Raji (cell line): ENCODE results near the gene ARHGEF1.

Experiments used
- POLR2A ChIP-seq: IDR thresholded peaks from 2 replicates; pipeline ENCODE4 v1.6.1; 2011; ENCODE audit warnings: low read depth, low read length, control low read depth; ENCODE audit not compliant: insufficient read depth

ARHGEF1 gene

DNA sequence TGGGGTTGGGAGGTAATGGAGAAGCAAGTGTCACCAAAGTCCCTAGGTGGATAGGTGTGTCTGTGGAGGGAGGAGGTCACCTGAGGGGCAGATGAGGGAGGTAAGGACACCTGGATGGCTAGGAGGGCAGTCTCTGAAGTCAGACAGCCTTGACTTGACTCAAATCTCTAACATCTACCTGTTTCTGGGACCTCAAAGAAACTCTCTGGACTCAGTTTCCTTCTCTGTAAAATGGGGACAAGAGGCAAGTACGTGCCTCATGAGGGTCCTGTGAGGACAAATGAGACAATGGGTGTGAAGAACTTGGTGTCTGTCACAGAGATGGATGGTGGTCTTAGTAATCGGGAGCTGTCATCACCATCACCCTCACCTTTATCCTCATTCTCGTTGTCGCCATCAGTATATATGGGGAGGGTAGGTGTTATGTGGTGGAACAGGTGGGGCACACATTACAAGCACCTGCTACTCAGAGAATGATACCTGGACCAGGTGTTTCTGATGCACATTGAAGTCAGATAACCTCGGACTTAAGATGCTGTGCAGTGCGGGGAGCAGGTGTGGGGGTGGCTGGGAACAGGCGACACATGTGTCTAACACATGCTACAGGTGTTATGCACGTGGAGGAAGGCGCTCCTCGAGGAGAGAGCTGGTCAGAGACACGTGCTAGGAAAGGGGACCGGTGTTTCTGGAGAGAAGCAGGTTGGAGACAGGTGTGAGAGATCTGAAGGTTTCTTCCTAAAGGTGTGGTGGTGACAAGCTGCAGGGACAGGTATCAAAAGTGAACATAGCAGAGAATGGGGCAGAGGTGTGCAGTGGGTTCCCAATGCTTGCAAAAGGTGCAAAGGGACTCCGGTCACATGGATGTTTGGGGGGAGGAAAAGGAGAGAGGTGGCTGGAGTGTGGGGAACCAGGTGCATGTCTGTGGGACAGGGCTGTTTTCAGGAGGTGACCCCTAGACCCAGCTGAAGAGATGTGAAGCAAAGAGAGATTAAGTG, 41.5 kb downstream of the ARHGEF1 start:
- TF ChIP-seq POLR2A, result no peak

DNA sequence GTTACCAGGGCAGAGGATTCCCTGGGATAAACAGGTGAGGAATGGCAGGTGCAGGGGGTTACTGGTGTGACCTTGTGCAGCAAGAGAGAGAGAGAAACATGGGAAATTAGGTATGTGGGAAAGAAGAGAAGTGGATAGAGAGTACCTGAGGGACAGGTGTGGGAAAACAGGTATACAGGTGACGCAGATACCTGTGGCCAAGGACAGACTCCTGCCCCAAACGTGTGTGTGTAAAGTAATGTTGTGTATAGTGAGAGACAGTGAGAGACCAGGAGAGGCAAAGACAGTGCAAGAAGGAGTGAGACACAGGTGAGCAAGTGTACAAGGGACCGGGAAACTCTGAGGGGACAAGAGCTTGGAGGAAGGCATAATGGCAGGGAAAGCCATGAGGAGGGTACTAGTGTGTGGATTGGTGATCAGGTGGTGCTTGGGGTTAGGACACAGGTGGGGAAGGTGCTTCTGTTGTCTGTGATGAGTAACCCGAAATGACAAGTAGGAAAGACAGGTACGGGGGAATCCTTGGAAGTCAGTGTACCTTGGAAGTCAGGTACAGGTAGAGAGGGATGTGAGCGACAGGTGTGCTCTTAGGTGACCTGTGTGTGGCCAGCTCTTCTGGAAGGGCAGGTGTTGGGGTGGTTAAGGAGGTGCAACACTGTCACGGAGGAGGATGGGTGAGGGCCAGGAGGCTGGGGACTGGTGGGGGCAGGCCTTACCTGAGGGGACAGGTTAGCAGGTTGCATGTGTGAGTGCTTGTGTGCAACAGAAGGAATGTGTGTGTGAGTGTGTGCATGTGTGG, 42.4 kb downstream of the ARHGEF1 start:
- TF ChIP-seq POLR2A, result no peak

DNA sequence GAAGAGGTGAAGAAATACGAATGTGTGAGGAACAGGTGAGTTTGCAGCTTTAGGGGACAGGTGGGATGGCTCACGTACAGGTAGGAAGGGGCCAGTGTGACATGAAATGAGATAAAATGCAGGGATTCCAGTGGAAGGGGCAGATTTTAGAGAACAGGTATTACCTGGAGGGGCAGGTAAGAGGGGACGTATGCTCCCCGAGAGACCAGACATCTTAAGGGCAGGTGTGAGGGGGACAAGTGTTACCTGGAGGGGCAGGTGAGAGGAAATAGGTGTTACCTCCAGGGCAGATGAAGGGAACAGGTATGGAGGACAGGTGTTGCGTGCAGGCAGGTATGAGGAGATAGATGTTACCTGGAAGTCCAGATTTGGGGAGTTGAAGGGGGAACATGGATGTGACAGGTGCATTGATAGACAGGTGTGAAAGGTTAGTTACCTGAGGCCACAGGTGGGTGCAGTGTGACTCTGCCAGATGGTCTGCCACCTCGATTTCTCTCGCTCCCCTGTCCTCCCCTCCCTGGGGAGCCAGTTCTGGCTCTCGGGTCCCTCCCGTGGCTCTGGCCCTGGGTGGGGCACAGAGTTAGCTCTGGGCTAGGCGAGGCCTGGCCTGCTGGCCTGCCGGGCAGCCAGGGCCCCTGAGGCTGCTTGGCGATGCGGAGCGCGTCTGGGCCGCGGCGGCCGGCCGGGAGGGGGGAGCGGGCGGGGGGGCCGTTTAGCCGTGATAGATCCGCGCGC, 43.2 kb downstream of the ARHGEF1 start:
- TF ChIP-seq POLR2A, result no peak

DNA sequence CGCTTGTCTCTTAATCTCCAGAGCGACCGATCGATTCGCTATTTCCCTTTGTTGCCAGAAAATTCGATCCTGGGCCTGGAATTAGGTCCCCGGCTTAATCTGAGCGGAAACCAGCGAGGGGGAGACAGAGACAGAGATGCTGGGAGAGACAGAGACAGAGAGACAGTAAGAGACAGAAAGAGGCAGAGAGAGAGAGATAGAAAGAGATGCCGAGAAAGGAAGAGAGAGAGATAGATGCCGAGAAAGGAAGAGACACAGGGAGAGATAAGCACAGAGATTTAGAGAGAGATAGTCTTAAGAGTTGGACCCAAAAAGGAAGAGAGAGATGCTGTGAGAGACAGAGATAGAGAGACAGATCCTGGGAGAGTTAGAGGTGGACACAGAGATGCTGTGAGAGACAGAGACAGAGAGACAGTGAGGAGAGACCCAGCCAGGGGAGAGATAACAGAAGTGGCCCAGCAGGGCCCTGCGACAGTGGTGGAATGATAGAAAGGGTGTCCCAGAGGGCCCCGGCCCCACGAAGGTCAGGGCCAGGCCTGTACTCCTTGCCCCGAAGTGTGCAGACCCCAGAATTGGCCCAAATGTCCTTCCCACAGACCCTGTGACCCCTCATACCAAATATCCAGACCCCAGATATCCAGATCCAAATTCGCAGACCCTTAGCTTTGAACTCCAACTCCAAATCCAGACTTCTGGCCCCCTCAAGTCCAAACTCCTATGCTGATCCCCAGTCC, 43.9 kb downstream of the ARHGEF1 start:
- no peak for TF ChIP-seq POLR2A

DNA sequence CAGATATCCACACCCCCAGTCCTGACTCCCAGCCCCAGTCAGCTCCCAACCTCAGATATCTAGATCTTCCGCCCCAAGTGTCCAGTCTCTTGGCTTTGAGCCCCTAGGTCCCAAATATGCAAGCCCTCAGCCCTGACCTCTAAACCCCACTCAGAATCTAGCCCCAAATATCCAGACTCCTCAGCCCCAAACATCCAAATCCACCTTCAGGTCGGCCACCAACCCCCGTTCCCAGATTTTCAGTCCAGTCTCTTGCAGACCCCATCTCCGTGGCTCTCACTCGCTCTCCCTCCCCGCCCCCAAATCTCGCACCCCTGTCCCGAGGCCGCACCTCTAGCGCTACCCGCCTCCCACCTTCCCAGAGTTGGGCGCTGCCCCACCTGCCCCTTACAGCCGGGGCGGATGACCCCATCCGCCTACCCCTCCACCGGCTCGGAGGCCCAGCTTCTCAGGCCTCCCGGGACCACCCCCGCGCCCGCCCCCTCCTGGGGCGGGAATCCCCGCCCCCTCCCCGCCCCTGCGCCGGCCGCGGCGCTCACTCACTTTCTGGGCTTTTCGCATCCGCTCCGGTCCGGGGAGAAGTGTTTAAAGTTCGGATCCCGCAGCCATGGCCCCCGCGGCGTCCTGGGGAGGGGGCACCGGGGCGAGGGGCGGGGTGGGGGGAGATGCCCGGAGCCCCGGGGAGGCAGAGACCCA, 44.7 kb downstream of the ARHGEF1 start:
- no peak for TF ChIP-seq POLR2A

DNA sequence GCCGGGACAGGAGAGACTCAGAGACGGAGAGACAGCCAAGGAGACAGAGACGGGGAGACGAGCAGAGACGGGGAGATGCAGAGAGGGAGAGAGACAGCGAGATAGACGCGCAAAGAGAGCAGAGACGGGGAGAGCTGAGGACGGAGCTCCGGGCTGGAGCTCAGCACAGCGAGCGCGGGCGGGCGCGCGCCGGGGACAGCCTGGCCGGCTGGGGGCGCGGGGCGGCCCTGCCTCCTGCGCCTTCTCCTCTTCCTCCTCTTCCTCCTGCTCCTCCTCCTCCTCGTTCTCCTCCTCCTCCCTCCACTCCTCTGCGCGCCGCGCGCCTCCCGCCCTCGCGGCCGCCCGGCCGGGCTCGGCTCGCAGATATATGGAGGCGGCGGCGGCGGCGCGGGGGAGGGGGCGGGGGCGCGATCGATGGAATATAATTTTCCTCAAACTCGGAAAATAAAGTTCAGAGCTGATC, 45.3 kb downstream of the ARHGEF1 start, which contains the start of gene ERFL:
Gene ERFL (minus strand): TSS at position 229 of the 463 bp plus-strand sequence. CDS start 15,530 bp downstream, outside the sequence.
- TF ChIP-seq POLR2A, result peak; percentile 55

DNA sequence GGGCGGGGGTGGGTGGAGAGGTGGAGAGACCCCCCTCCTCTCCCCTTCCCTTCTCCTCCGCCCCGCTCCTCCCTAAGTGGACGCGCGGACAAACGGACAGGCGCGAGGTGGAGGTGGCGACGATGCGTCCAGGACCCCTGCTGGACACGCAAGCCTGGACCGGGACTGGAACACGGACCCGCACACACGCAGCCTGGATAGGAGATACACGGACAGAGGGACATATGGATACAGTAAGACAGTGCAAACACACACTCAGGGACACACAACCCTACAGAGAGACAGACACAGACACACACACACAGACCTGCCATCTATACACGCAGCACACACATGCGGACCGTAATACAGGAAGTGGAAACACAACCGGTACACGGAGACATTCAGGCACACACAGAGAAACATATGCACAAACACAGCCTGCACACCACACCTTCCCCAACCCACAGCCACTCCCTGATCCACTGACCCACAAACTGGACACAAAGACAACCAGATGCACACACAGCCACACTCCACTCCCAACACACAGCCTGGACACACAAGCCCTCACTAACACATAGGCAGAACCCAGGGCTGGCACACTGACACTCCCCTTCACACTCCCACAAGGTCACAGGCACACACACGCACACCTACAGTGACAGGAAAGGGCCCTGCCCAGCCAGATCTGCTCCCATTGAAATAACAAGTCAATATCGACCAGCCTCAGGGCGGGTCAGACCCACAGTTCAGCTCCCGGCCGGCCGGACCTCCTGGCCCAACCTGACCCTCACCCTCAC, 46.0 kb downstream of the ARHGEF1 start:
- TF ChIP-seq POLR2A, result peak; percentile 90

DNA sequence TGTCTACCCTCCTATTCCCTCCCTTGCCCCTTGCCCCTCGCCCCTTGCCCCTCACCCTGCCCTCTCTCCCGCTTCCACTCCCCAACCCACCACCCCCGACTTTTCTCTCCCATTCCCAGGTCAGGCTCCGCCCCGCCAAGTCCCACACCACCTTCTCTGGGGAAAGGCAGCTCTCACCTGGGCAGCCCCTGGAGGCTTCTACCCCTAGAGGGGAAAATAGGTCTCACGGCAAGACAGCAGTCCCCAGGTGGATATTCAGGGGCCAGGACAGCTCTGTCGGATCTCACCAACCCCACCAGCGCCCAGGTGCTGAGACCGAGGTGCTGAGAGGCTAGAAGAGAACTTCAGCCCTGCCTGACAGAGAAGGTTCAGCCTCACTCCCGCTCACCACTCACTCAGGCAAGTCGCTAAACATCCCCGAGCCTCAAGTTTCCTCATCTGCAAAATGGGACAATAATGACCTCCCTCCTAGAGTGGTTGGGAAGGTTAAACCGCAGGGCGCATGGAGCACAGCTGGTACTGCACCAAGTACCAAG, 46.6 kb downstream of the ARHGEF1 start:
- no peak for TF ChIP-seq POLR2A

DNA sequence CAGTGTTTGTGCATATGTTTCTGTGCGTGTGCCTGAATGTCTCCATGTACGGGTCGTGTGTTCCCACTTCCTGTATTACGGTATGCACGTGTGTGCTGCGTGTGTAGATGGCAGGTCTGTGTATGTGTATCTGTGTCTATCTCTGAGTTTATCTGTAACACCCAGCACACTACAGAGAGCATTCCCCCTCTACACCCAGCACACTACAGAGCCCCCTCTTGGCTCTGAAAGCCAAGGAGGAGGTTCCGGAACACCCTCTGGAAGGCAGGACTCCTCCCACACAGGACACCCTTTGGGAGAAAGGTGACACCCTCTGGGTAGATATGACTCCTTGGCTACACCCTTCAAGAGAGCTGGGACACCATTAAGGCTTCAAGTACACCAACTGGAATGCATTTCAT, 47.3 kb downstream of the ARHGEF1 start:
- no peak for TF ChIP-seq POLR2A

DNA sequence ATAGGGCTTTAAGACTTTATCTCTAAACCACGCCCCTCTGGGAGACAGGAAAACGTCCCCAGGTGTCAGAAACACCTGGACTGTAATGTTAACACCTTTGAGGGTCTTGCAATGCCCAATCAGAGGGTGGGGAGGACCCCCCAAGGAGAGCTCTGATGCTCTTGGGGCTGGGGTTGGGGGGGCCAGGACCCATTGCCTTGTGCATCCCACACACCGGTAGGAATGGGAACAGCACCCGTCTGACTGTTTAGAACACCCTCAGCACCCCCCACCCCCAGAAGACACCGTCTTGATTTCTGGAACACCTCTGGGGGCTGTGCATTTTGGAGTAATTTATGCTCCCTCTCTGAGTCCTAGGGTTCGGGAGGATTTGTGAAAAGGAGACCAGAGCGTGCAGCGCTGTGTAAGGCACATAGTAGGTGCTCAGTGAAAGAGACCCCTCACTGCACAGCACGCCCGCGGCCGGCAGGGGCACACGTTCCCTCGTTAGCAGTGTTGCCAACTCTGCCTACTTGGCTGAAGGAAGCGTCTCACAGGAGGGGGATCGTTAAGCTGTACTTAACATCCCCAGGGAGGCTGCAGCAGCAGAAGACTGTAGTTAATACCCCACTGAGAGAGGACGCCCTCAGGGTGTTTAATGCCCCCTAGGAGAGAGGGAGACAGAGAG, 48.1 kb downstream of the ARHGEF1 start:
- 0 out of 2 replicates have a peak, but pooled peaks have one; percentile 13 for TF ChIP-seq POLR2A

DNA sequence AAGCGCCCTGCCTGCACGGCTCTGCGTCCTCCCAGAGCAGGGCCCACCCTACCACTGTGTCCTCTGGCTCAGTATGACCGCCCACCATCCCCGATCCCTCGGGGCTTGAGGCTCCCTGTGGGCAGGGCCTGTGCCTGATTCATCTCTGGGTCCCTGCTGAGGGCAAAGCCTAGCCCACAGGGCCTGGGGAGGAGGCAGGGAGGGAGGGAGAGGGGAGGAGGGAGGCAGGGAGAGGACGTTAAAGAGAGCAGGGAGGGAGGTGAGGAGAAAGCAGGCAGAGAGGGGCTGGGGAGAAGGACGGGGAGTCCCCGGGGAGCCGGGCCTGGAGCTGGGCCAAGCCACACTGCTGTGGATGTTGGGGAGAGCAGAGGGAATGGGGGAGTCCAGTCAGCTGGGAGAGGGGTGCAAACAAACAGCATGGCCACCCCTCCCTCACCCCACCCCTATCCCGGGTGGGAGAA, 49.3 kb downstream of the ARHGEF1 start:
- no peak for TF ChIP-seq POLR2A

DNA sequence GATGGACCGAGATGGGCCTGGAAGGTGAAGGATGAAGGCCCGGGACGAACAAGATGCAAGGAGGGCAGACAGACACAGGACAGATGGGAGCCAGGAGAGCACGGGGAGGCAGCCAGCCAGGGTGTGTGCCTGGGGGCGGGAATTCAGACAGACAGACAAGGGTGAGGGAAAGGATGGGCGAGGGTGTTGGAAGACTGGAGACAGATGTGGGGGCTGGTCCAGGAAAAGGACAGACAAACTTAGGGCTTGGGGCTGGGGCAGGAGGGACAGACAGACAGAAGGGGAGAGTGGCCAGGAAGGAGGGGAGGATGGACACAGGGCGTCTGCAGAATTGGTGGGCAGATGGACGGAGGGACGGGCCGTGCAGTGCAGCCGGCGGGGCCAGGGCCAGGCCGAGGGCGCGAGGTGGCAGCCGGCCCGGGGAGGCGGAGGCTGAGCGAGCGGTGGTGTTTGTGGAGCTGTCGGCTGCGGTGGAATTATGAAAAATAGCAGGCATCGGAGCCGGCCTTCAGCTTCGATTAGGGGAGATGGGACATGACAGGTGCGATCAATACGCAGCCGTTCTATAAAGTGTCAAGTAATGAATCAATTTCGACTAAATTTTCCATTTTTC, 49.8 kb downstream of the ARHGEF1 start:
- no peak for TF ChIP-seq POLR2A
